ENCODE measurements around the gene TNFRSF6B. TPM values are rescaled to one million over a fixed set of nuclear protein-coding genes. Genes with fewer than 3 reads are reported as not detected.

TNFRSF6B gene
- total and polyA plus RNA-seq, 7 donors, result 1.2 to 186 (median 4.8) TPM

DNA sequence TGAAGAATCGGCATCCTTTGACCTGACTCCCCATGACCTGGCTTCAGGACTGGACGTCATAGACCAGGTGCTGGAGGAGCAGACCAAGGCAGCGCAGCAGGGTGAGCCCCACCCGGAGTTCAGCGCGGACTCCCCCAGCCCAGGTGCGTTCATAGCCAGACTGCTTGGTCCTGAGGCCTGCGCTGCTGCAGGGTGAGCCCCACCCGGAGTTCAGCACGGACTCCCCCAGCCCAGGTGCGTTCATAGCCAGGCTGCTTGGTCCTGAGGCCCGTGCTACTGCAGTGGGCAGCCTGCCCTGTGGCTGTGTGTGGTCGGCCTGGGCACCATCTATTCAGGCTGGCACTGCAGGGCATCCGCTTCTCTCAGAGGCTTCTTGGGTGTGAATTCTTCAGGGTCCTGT lies 22.5 kb upstream of the TNFRSF6B start:
- H3K4me3 ChIP-seq, result no peak overlapping the region
- no peak for DNase-seq
- no peaks in the 10 kb centered on the region for H3K9me3 ChIP-seq
- TF ChIP-seq EP300 (IDR thresholded peaks at IDR 0.05), result no peak
- TF ChIP-seq POLR2A (IDR thresholded peaks at IDR 0.05), result no peak
- no peak for TF ChIP-seq POLR2AphosphoS5 (IDR thresholded peaks at IDR 0.05)
- TF ChIP-seq, protein P1, sequence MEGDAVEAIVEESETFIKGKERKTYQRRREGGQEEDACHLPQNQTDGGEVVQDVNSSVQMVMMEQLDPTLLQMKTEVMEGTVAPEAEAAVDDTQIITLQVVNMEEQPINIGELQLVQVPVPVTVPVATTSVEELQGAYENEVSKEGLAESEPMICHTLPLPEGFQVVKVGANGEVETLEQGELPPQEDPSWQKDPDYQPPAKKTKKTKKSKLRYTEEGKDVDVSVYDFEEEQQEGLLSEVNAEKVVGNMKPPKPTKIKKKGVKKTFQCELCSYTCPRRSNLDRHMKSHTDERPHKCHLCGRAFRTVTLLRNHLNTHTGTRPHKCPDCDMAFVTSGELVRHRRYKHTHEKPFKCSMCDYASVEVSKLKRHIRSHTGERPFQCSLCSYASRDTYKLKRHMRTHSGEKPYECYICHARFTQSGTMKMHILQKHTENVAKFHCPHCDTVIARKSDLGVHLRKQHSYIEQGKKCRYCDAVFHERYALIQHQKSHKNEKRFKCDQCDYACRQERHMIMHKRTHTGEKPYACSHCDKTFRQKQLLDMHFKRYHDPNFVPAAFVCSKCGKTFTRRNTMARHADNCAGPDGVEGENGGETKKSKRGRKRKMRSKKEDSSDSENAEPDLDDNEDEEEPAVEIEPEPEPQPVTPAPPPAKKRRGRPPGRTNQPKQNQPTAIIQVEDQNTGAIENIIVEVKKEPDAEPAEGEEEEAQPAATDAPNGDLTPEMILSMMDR (IDR thresholded peaks at IDR 0.05), result no peak
- WGBS, 2 donors, result 91 to 97% methylated on average over 14 of the region's 14 CpGs
- H3K27me3 ChIP-seq, result no peaks in the 10 kb centered on the region
- intact Hi-C loops (cut with DNase I), result no loop called here
- peaks cover 0 to 66% (median 23%) of the 10 kb centered on the region in 4 donors for H3K36me3 ChIP-seq
- H3K27ac ChIP-seq, result no peak overlapping the region
- H3K4me1 ChIP-seq, result no peaks in the 10 kb centered on the region

DNA sequence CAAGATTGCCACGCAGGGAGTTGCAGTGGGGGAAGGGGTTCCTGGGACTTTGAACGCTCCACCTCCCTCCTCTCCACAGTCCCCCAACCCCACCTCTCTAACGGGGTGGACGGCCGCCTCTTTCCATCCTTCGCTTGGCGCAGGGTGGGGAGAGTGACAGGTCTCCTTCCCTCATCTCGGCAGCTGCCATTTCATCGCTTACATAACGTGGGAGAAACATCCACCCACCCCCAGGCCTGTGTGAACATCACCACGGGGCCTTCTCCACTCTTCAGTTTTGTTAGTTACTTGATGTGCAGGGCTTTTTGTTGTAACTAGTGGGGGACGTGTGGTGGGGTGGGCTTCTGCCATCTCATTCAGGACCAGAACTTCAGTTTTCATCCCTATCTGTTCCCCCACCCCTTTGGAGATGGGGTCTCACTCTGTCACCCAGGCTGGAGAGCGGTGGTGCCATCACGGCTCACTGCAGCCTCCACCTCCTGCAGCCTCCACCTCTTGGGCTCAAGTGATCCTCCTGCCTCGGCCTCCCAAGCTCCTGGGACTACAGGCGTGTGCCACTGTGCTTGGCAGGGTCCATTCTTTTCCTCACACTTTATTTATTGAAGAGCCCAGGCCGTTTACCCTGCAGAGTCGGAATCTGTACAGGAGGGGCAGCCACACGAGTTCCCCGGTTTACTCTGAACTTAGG lies 20.6 kb upstream of the TNFRSF6B start:
- TF ChIP-seq POLR2AphosphoS5 (IDR thresholded peaks at IDR 0.05) (no peak), POLR2A (IDR thresholded peaks at IDR 0.05) (no peak), EP300 (IDR thresholded peaks at IDR 0.05) (no peak)
- TF ChIP-seq, protein P1 (IDR thresholded peaks at IDR 0.05), result no peak
- Histone ChIP-seq H3K4me3 (no peak overlapping the region), H3K27ac (no peak overlapping the region), H3K36me3 (peaks cover 0 to 74% (median 26%) of the 10 kb centered on the region in 4 donors), H3K4me1 (no peaks in the 10 kb centered on the region), H3K9me3 (no peaks in the 10 kb centered on the region), H3K27me3 (no peaks in the 10 kb centered on the region)
- DNase-seq, result no peak
- WGBS, 2 donors, result 95 to 97% methylated on average over 20 of the region's 20 CpGs
- intact Hi-C loops (cut with DNase I), result no loop called here

GRCh38 chr20:63678071-63678470 lies 18.4 kb upstream of the TNFRSF6B start:
- Histone ChIP-seq H3K27ac (no peak overlapping the region), H3K9me3 (no peaks in the 10 kb centered on the region), H3K27me3 (no peaks in the 10 kb centered on the region), H3K4me3 (no peak overlapping the region), H3K4me1 (peaks cover 0 to 18% (median 15%) of the 10 kb centered on the region in 4 donors), H3K36me3 (peaks cover 0 to 63% (median 19%) of the 10 kb centered on the region in 4 donors)
- WGBS, 2 donors, result 90 to 91% methylated on average over 13 of the region's 13 CpGs
- TF ChIP-seq POLR2AphosphoS5 (IDR thresholded peaks at IDR 0.05) (peak in 1 of 4 donors; percentile 5), POLR2A (IDR thresholded peaks at IDR 0.05) (no peak)
- DNase-seq, result no peak
- intact Hi-C loops (cut with DNase I), result no loop called here

GRCh38 chr20:63678667-63679465 lies 17.6 kb upstream of the TNFRSF6B start:
- 90 to 91% methylated on average over 38 of the region's 38 CpGs for WGBS, 2 donors
- intact Hi-C loops (cut with DNase I), result no loop called here
- no peak for DNase-seq
- no peaks in the 10 kb centered on the region for H3K27me3 ChIP-seq
- peaks cover 0 to 22% (median 18%) of the 10 kb centered on the region in 4 donors for H3K4me1 ChIP-seq
- H3K9me3 ChIP-seq, result no peaks in the 10 kb centered on the region
- TF ChIP-seq EP300 (IDR thresholded peaks at IDR 0.05), result no peak
- TF ChIP-seq POLR2AphosphoS5 (IDR thresholded peaks at IDR 0.05), result no peak
- TF ChIP-seq POLR2A (IDR thresholded peaks at IDR 0.05), result no peak
- TF ChIP-seq, protein P1 (IDR thresholded peaks at IDR 0.05), result no peak
- no peak overlapping the region for H3K27ac ChIP-seq
- peaks cover 0 to 57% (median 12%) of the 10 kb centered on the region in 4 donors for H3K36me3 ChIP-seq
- H3K4me3 ChIP-seq, result no peak overlapping the region

GRCh38 chr20:63679799-63680305 lies 16.6 kb upstream of the TNFRSF6B start:
- TF ChIP-seq POLR2A (IDR thresholded peaks at IDR 0.05) (no peak), EP300 (IDR thresholded peaks at IDR 0.05) (no peak), POLR2AphosphoS5 (IDR thresholded peaks at IDR 0.05) (no peak)
- TF ChIP-seq, protein P1 (IDR thresholded peaks at IDR 0.05), result no peak
- Histone ChIP-seq H3K9me3 (no peaks in the 10 kb centered on the region), H3K36me3 (peaks cover 0 to 48% (median 8%) of the 10 kb centered on the region in 4 donors), H3K4me3 (no peak overlapping the region), H3K4me1 (peaks cover 0 to 22% (median 18%) of the 10 kb centered on the region in 4 donors), H3K27ac (no peak overlapping the region), H3K27me3 (no peaks in the 10 kb centered on the region)
- intact Hi-C loops (cut with DNase I), result no loop called here
- WGBS, 2 donors, result 92 to 95% methylated on average over 19 of the region's 19 CpGs
- DNase-seq, result no peak
